ENCODE results near the gene KLHL14. TPM values are rescaled to one million over a fixed set of nuclear protein-coding genes. Genes with fewer than 3 reads are reported as not detected.

Gene KLHL14
- total and polyA plus RNA-seq, 11 donors = 0.07 to 0.34 (median 0.12) TPM; not detected in 4

GRCh38 chr18:32810314-32810713 lies 37.5 kb upstream of the KLHL14 start:
- intact Hi-C loops (cut with DNase I) = no loop called here
- no peaks in the 10 kb centered on the region for H3K4me1 ChIP-seq
- TF ChIP-seq CTCF (IDR thresholded peaks at IDR 0.05) (no peak), POLR2A (IDR thresholded peaks at IDR 0.05) (no peak)
- no peak for DNase-seq
- no peaks in the 10 kb centered on the region for H3K9me3 ChIP-seq
- no peak for ATAC-seq
- no peaks in the 10 kb centered on the region for H3K36me3 ChIP-seq
- 41 to 93% (median 89%) methylated on average over 1 of the region's 1 CpG for WGBS, 4 donors
- no peak overlapping the region for H3K4me3 ChIP-seq
- no peak overlapping the region for H3K27ac ChIP-seq
- no peaks in the 10 kb centered on the region for H3K27me3 ChIP-seq

GRCh38 chr18:32805354-32805753 lies 32.5 kb upstream of the KLHL14 start:
- 66 to 87% (median 84%) methylated on average over 5 of the region's 5 CpGs for WGBS, 4 donors
- no peaks in the 10 kb centered on the region for H3K27me3 ChIP-seq
- H3K36me3 ChIP-seq = no peaks in the 10 kb centered on the region
- ATAC-seq (no peak), DNase-seq (no peak)
- no peaks in the 10 kb centered on the region for H3K4me1 ChIP-seq
- H3K27ac ChIP-seq = no peak overlapping the region
- no peak overlapping the region for H3K4me3 ChIP-seq
- no peaks in the 10 kb centered on the region for H3K9me3 ChIP-seq
- no peak for TF ChIP-seq CTCF (IDR thresholded peaks at IDR 0.05)
- TF ChIP-seq POLR2A (IDR thresholded peaks at IDR 0.05) = no peak
- intact Hi-C loops (cut with DNase I) = no loop called here

- Histone ChIP-seq H3K27me3 (no peaks in the 10 kb centered on the region), H3K4me3 (no peak overlapping the region), H3K36me3 (no peaks in the 10 kb centered on the region), H3K27ac (no peak overlapping the region), H3K4me1 (no peaks in the 10 kb centered on the region), H3K9me3 (peaks cover 0 to under 1% (median 0%) of the 10 kb centered on the region in 12 donors)
- intact Hi-C loops (cut with DNase I) = no loop called here
- whole genome bisulfite sequencing, 4 donors = 53 to 60% (median 57%) methylated on average over 6 of the region's 6 CpGs
- ATAC-seq (no peak), DNase-seq (no peak)
- no peak for TF ChIP-seq CTCF (IDR thresholded peaks at IDR 0.05)
- TF ChIP-seq POLR2A (IDR thresholded peaks at IDR 0.05) = no peak
Measured at GRCh38 chr18:32804134-32804888, 31.5 kb upstream of the KLHL14 start.

- 73 to 86% (median 75%) methylated on average over 3 of the region's 3 CpGs for WGBS, 4 donors
- TF ChIP-seq POLR2A (IDR thresholded peaks at IDR 0.05) (no peak), CTCF (IDR thresholded peaks at IDR 0.05) (no peak)
- Histone ChIP-seq H3K36me3 (no peaks in the 10 kb centered on the region), H3K27ac (no peak overlapping the region), H3K9me3 (peaks cover 0 to 8% (median 0%) of the 10 kb centered on the region in 12 donors), H3K27me3 (no peaks in the 10 kb centered on the region), H3K4me1 (no peaks in the 10 kb centered on the region), H3K4me3 (no peak overlapping the region)
- intact Hi-C loops (cut with DNase I) = no loop called here
- no peak for ATAC-seq
- no peak for DNase-seq
Measured at GRCh38 chr18:32803568-32803967, 30.7 kb upstream of the KLHL14 start.

All from heart left ventricle (tissue), 16 donors.